Liver (tissue), 9 donors: Measurements from ENCODE around the gene EXOC3. TPM values are rescaled to one million over a fixed set of nuclear protein-coding genes. Genes with fewer than 3 reads are reported as not detected.

ENCODE experiments used
- DNase-seq: peaks from one replicate; pipeline ENCODE4 v3.0.0-alpha.2; 2017; ENCODE audit warnings: low spot score
- H3K27ac ChIP-seq, 2 donors: one replicate each; pipeline ENCODE4 v1.7.0; 2013; ENCODE audit warnings: inconsistent platforms in 2 of 2, low read length in 2 of 2, control low read depth in 1 of 2, low read depth in 1 of 2, mild to moderate bottlenecking in 1 of 2
- H3K27me3 ChIP-seq, 4 donors: one replicate each; pipeline versions ENCODE4 v1.6.1 to v1.7.0; 2013; ENCODE audit warnings: low read length in 3 of 4, inconsistent platforms in 1 of 4, mild to moderate bottlenecking in 1 of 4, moderate library complexity in 1 of 4; ENCODE audit not compliant: control insufficient read depth in 4 of 4, insufficient read depth in 4 of 4
- H3K36me3 ChIP-seq, 4 donors: one replicate each; pipeline versions ENCODE4 v1.6.1 to v1.7.0; 2013; ENCODE audit warnings: low read length in 3 of 4, mild to moderate bottlenecking in 3 of 4, low read depth in 1 of 4, moderate library complexity in 1 of 4; ENCODE audit not compliant: control insufficient read depth in 4 of 4, insufficient read depth in 3 of 4
- H3K4me1 ChIP-seq, 4 donors: one replicate each; pipeline versions ENCODE4 v1.6.1 to v1.7.0; 2013; ENCODE audit warnings: low read length in 3 of 4, mild to moderate bottlenecking in 3 of 4, moderate library complexity in 1 of 4; ENCODE audit not compliant: control insufficient read depth in 4 of 4, insufficient read depth in 4 of 4
- H3K4me3 ChIP-seq, 3 donors: one replicate each; pipeline versions ENCODE4 v1.6.1 to v1.7.0; 2013; ENCODE audit warnings: low read length in 3 of 3, control low read depth in 1 of 3, low read depth in 1 of 3, mild to moderate bottlenecking in 1 of 3
- H3K9ac ChIP-seq, 2 donors: one replicate each; pipeline ENCODE4 v1.7.0; 2013; ENCODE audit warnings: low read length in 2 of 2, mild to moderate bottlenecking in 2 of 2, moderate library complexity in 2 of 2, control low read depth in 1 of 2, low read depth in 1 of 2
- H3K9me3 ChIP-seq, 4 donors: one replicate each; pipeline versions ENCODE4 v1.6.1 to v1.7.0; 2013; ENCODE audit warnings: low read length in 3 of 4; ENCODE audit not compliant: control insufficient read depth in 4 of 4
- FOXA1 ChIP-seq: IDR thresholded peaks from 2 replicates; pipeline ENCODE4 v1.6.1; 2016; ENCODE audit warnings: antibody characterized with exemption
- GABPA ChIP-seq, 2 donors: IDR thresholded peaks in 1 of 2; conservative IDR thresholded peaks in 1 of 2; 2 replicates each; pipeline ENCODE4 v1.6.1; 2016; ENCODE audit warnings: antibody characterized with exemption in 2 of 2, mild to moderate bottlenecking in 1 of 2, moderate library complexity in 1 of 2
- HNF4A ChIP-seq, 2 donors: conservative IDR thresholded peaks; 2 replicates each; pipeline ENCODE4 v1.6.1; 2016; ENCODE audit warnings: antibody characterized with exemption in 2 of 2, mild to moderate bottlenecking in 2 of 2
- HNF4G ChIP-seq: IDR thresholded peaks from 2 replicates; pipeline ENCODE4 v1.6.1; 2016; ENCODE audit warnings: antibody characterized with exemption
- REST ChIP-seq: IDR thresholded peaks from 2 replicates; pipeline ENCODE4 v1.6.1; 2016; ENCODE audit warnings: antibody characterized with exemption, mild to moderate bottlenecking
- RXRA ChIP-seq, 2 donors: IDR thresholded peaks; 2 replicates each; pipeline ENCODE4 v1.6.1; 2017 to 2018; ENCODE audit warnings: antibody characterized with exemption in 2 of 2, mild to moderate bottlenecking in 1 of 2
- SP1 ChIP-seq: IDR thresholded peaks from 2 replicates; pipeline ENCODE4 v1.6.1; 2018; ENCODE audit warnings: antibody characterized with exemption, mild to moderate bottlenecking
- YY1 ChIP-seq: IDR thresholded peaks from 2 replicates; pipeline ENCODE4 v1.6.1; 2016; ENCODE audit warnings: antibody characterized with exemption, mild to moderate bottlenecking
- ZBTB33 ChIP-seq: IDR thresholded peaks from 2 replicates; pipeline ENCODE4 v1.6.1; 2016; ENCODE audit warnings: antibody characterized with exemption
- WGBS: extraction: QIAGEN DNeasy Blood & Tissue Kit; methylation state at CpG from one replicate; pipeline ENCODE4 v1.1.7; 2013; 5-methylcytosine and 5-hydroxymethylcytosine counted together
- polyA plus RNA-seq, 2 donors: library from polyadenylated mRNA; stranded (reverse) in 1 of 2; unstranded in 1 of 2; fragments of 200-250 nt in 1 of 2; fragments of >200 nt in 1 of 2; fragmentation: Nextera tagmentation in 1 of 2; extraction: Ambion mirVana in 1 of 2; gene quantifications; one replicate each; pipeline versions ENCODE4 v1.2.1 to v1.2.3, GENCODE V29; 2013 to 2015
- total RNA-seq, 2 donors: library from RNA; depleted of rRNA; stranded (reverse); fragments of >200 nt; gene quantifications; one replicate each; pipeline ENCODE4 v1.2.3, GENCODE V29; 2014
- TF ChIP-seq, protein P1 (sequence below): fragments of 150-350 bp; IDR thresholded peaks from 2 replicates; pipeline ENCODE4 v1.5.1; 2017; ENCODE audit warnings: improper control_type of control experiment, low read depth, low read length; ENCODE audit not compliant: missing input control
- TF ChIP-seq, protein P2 (sequence below): IDR thresholded peaks from 2 replicates; pipeline ENCODE4 v1.6.1; 2016; ENCODE audit warnings: antibody characterized with exemption
- donor health status: healthy.
- donor health status: healthy.
- donor health status: healthy.
- donor health status: healthy.
- donor health status: healthy.

The EXOC3 gene
- total and polyA plus RNA-seq, 4 donors = 12.4 to 23.9 (median 18.5) TPM

GRCh38 chr5:453725-454481 is 10.9 kb downstream of the EXOC3 start:
- no peak for DNase-seq
- H3K36me3 ChIP-seq = peaks cover 13 to 69% (median 52%) of the 10 kb centered on the region in 4 donors
- H3K4me1 ChIP-seq = no peaks in the 10 kb centered on the region
- H3K4me3 ChIP-seq = no peak overlapping the region
- no peaks in the 10 kb centered on the region for H3K27me3 ChIP-seq
- TF ChIP-seq REST (no peak), ZBTB33 (no peak), GABPA (IDR thresholded peaks at IDR 0.05 in 1 of 2, conservative IDR thresholded peaks at IDR 0.05 in 1 of 2) (no peak), HNF4G (no peak), FOXA1 (no peak), RXRA (IDR thresholded peaks at IDR 0.05) (no peak), YY1 (no peak), SP1 (no peak), HNF4A (conservative IDR thresholded peaks at IDR 0.05) (no peak)
- TF ChIP-seq, protein P1, sequence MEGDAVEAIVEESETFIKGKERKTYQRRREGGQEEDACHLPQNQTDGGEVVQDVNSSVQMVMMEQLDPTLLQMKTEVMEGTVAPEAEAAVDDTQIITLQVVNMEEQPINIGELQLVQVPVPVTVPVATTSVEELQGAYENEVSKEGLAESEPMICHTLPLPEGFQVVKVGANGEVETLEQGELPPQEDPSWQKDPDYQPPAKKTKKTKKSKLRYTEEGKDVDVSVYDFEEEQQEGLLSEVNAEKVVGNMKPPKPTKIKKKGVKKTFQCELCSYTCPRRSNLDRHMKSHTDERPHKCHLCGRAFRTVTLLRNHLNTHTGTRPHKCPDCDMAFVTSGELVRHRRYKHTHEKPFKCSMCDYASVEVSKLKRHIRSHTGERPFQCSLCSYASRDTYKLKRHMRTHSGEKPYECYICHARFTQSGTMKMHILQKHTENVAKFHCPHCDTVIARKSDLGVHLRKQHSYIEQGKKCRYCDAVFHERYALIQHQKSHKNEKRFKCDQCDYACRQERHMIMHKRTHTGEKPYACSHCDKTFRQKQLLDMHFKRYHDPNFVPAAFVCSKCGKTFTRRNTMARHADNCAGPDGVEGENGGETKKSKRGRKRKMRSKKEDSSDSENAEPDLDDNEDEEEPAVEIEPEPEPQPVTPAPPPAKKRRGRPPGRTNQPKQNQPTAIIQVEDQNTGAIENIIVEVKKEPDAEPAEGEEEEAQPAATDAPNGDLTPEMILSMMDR = no peak
- TF ChIP-seq, protein P2, sequence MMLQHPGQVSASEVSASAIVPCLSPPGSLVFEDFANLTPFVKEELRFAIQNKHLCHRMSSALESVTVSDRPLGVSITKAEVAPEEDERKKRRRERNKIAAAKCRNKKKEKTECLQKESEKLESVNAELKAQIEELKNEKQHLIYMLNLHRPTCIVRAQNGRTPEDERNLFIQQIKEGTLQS = no peak
- WGBS = 95% methylated on average over 16 of the region's 16 CpGs
- H3K27ac ChIP-seq = no peak overlapping the region
- peaks cover 0 to 14% (median 0%) of the 10 kb centered on the region in 4 donors for H3K9me3 ChIP-seq
- H3K9ac ChIP-seq = no peak overlapping the region

DNA sequence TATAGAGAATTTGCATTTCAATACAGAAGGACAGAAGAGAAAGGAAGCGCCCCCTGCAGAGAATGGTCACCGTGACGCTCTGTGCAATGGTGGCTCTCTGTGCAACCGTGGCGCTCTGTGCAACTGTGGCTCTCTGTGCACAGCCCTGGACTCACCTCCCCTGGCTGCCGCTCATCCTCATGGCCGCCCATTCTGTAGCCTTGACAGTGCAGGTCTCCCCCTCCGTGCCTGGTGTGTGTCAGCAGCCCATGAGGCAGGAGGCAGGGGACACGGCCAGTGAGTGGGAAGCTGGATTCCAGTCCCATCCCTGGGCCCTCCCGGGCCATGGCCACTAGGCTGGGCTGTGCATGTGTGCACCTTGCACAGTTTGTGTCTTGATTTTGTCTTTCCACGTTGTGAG is 12.0 kb downstream of the EXOC3 start:
- no peak for DNase-seq
- 94% methylated on average over 11 of the region's 11 CpGs for WGBS

More for the DNA sequence above, 12.0 kb downstream of the EXOC3 start:
- H3K4me3 ChIP-seq = no peak overlapping the region
- H3K4me1 ChIP-seq = no peaks in the 10 kb centered on the region
- no peak overlapping the region for H3K9ac ChIP-seq
- H3K27ac ChIP-seq = no peak overlapping the region
- H3K27me3 ChIP-seq = no peaks in the 10 kb centered on the region
- H3K9me3 ChIP-seq = peaks cover 0 to 14% (median 0%) of the 10 kb centered on the region in 4 donors
- TF ChIP-seq, protein P2 = no peak
- peaks cover 9 to 69% (median 46%) of the 10 kb centered on the region in 4 donors for H3K36me3 ChIP-seq
